SKM-1 treated with dmso at 0.1 percent for 144 hours (cell line): ENCODE data around the gene GNAT2.
A peak's percentile ranks its signal among the peaks of the same experiment; 100 is the strongest.

Source experiments
- DNase-seq: peaks from one replicate; lab custom pipeline; 2025; ENCODE audit not compliant: unreplicated experiment; lab: John Stamatoyannopoulos, UW

GNAT2 gene

DNA sequence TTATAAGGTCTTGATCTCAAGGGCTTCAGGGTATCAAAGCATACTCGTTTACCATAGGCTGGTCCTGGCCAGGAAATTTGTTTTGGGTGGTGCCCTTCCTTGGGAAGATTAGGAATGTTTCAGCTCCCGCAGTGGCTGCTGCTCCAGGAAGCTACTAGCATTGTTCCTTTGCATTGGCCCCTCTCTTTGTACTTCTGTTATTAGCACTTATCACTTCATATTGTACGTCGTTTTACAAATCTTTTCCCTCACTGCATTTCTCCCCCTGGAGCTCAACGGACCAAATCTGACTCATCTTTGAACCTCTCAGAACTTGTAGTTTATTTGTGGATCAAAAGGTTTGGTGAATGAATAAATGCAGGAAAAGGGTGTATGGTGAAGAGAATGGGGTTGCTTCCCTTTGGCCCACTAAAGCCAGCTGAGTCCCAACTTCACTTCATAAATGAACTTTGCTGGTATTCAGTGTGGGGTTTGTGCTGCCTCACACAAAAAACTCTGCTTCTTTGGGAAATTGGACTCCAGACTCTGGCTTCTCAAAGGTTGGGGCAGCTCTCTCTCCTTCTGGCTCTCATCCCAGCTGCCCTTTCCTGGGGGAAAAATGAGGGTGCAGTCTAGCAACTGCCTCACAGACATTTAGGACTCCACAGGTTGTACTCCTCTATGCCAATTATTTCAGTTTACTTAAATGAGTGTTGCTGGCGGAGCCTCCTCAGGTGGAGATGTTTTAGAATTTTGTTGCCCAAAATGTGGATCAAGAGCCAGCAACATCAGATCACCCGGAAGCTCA lies 5.9 kb downstream of the GNAT2 start:
- no peak for DNase-seq

DNA sequence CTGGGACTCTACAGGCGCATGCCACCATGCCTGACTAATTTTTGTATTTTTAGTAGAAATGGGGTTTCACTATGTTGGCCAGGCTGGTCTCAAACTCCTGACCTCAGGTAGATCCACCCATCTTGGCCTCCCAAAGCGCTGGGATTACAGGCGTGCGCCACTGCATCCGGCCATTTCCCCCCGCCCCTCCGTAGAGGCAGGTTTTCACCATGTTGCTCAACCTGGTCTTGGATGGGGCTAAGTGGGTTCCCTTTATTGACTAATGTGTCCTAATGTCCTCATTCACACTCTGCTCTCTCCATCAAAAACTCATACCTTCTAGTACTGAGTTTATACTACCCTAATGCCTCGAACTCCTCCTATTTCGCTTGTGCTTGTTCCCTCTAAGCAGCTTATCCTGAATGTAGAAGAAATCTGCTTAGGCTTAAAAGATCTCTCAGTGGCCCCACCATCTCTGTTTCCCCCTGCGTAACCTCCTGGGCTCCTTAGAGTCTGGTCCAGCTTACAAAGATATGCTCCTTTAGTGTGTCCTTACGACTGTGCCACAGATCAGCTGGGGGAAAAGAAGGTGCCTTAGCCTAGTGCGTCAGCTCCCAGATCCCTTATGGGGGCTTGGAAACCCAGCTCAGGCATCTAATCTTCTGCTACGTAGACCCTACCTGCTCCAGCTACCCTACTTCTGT lies 8.0 kb downstream of the GNAT2 start:
- no peak for DNase-seq

DNA sequence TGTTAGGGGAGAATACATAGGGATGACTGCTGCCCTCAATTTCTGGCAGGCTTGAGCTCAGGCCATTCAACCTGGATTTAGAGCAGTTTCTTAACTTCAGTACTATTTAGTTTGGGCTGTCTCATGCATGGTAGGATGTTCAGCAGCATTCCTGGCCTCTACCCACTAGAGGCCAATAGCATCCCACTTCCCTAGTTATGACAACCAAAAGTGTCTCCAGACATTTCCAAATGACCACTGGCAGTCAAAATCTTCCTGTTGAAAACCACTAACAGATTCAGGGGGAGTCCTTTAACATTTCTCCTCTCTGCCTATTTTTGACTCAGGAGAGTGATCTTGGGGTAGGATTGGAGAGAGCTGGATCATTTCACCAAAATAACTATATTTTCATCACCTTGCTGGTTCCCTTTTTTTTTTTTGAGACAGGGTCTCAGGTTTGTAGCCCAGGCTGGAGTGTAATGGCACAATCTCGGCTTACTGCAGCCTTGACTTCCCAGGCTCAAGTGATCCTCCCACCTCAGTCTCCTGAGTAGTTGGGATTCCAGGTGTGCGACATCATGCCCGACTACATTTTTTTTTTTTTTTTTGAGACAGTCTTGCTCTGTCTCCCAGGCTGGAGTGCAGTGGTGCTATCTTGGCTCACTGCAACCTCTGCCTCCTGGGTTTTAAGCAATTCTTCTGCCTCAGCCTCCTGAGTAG lies 8.7 kb downstream of the GNAT2 start:
- DNase-seq: no peak

DNA sequence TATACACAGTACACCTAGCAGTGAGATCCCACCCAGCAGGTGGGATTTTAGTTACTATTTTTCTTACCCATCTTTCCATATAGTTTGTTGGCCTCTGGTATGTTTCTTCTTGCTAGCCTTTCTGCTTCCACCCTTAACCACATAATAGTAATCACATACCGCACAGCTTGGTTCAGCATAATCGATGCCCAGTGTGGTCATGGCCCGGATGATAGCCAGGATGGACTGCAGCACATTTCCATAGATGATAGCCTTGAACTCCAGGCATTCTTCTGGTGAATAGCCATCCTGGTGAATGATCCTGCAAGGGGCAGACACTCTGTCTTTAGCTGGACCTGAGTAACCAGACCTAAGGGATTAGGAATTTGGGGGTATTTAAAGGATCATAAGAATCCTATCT lies 9.5 kb downstream of the GNAT2 start:
- DNase-seq: no peak

DNA sequence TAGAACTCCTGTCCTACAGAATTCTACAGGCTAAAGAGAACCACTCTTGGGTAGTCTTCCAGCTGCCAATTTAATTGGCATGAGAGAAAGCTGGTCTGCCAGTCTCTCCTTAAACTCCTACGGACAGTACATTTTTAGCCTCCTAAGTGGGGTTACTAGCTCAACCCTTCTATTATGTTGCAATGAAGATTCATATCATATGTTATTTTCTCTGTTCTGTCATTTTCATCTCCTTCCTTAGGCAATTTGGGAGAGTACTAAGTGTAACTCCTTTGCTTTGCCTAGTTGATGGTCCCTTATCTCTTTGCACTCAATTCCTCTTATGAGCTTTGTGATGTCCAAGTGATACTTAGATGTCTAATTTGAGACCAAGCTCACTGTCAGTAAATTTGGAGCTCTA lies 14.0 kb downstream of the GNAT2 start:
- DNase-seq: no peak

DNA sequence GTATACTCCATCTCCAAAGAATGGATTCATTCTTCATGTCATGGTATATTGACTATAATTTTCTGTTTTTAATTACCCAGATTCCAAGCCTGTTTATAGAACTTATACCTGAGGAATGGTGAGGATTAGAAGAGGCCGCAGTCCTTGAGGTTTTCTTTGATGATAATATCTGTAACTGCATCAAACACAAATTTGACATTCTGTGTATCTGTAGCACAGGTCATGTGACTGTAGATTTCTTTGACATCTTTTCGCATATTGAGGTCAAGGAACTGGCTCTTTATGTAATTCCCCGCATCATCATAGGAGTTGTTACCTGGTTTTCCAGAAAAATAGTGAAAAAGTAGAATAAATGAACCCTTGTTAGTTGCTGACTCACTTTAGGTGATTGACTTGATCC lies 16.2 kb downstream of the GNAT2 start:
- no peak for DNase-seq

DNA sequence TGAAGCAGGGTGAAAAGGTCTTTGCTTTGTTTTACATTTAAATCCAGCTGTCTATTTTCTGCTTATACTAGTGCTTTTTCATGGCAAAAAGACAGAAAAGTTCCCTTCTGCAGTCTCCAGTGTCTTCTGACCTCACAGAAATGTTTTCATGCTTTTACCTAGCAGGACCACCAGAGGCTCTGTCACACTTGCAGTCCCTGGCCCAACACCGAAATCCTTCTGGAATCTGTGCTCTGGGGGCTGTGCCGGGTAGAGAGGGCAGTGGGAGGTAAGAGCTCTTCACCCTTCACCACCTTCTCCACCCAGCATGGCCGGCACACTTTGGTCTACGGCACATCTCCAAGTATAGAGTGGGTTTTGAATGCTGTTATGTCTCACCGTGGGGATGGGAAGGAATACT lies 20.8 kb downstream of the GNAT2 start:
- DNase-seq: no peak

DNA sequence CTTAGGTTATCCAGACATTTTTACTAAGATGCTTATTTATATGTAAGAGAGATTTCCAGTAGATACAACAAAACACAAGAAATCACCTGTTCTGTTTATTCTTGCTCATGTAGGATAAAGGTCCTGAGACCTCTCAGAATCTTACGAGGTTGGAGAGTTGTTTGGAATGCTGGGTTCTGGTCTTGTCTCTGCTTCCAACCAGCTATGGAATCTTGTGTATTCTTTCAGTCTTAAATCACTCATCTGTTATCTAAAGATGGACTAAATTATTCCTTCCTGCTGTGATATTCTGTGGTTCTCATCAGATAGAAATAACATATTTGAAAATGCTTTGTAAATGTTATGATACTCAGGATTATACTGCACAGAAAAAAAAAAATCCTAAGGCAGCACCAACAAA lies 21.3 kb downstream of the GNAT2 start:
- DNase-seq: no peak

DNA sequence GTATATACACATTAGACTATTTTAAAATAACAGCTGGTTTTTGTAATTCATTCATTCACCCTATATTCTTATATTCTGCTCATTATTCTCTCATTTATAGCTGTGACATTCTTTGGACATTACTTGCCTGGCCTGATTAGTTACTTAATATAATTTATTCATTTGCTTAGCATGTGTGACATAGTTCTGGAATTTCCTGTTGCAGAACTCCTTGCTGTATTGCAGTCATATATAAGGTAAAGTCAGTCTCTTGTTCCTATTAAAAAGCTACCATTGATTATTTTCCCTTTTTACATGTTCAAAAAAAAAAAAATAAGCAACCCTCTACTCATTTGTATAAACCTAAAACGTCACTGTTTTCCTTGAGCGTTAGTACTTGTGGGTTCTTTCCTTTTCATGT lies 23.9 kb downstream of the GNAT2 start:
- no peak for DNase-seq

DNA sequence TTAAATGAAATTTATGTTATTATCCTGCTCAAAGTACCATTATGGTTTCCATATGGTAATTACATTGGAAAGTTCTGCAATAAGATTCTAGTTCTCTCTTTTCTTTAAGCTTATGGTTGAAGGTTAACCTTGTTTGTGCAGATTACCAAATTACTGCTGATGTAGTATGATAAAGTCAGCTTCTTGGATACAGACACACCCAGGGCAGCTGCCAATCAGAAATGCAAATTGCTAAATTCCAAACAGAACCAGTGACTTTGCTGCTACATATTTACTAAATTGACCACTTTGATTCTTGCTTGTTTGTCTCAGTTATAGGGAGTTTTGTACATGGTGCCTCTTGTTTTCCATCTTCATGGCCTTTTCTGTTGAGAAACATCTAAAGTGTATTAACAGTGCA lies 26.5 kb downstream of the GNAT2 start:
- no peak for DNase-seq

DNA sequence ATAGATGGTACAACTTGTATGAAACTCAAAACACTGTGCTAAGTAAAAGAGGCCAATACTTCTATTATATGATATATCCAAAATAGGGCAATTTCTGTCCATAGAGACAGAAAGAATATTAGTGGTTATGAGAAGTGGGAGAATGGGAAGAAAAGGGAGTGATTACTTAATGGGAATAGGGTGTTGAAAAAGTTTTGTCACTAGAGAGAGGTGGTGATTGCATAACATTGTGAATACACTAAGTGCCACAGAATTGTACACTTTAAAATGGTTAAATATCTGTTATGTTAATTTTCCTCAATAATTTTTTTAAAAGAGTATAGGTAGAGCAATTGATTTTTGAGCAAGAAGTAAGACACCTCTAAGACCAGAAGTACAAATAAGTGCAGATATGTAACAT lies 29.7 kb downstream of the GNAT2 start:
- DNase-seq: no peak

DNA sequence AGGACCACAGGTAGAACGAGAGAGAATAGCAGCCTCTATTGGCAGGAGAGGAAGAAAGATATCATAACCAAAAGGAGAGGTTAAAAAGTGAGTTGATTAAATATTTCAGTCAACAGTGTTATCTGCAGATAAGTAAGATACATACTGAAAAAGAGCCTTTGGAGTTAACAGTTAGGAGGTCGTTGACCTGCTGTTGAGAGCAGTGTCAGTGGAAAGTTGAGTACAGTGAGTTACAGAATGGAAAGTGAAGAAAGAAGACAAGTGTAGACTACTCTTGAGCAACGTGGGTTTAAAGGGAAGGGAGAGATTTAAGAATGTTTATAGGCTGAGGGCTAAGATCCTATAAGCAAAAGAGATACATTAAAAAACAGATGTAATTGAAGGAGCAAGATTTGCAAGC lies 30.2 kb downstream of the GNAT2 start:
- DNase-seq: no peak

DNA sequence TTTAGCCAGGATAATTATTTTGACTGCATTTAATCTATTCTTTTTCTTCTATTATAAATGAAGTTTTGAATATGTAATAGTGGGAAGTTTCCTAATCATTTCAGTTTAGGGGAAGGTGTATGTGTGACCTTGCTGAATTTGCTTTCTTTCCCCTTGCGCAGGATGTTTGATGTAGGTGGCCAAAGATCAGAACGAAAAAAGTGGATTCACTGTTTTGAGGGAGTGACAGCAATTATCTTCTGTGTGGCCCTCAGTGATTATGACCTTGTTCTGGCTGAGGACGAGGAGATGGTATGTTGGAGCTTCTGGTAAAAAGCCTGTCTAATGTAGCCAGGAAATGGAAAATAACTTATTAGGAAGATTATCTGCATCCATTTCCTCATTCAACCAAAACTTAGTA lies 33.4 kb downstream of the GNAT2 start:
- DNase-seq: no peak

DNA sequence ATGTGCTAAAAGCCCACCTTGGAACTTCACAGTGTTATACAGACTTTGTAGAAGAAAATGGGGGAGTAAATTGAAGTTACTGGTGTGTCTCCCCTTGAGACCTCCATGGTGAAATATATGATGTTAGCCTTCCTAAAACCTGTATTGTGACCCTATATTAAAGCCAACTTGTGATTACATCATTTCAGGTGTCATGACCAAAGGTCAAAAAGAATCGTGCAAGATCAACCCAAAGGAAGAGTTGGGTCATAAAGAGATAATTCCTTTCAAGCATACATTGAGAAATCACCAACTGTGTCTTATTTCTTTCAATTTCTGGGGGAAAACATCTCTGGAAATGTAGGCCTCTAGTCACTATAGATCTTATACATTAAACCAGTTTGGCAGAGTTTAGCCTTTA lies 34.6 kb downstream of the GNAT2 start:
- no peak for DNase-seq

DNA sequence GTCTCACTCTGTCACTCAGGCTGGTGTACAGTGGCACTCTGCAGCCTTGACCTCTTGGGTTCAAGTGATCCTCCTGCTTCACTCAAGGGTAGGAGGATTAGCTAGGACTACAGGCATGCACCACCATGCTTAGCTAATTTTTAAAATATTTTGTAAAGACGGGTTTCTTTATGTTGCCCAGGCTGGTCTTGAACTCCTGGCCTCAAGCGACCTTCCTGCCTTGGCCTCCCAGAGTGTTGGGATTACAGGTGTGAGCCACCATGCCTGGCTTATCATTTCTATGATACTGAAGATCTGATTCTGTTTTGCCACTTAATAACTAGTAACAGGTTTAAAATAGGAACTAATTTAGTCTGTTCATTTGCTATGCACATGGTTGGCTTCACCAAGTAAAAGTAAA lies 37.4 kb downstream of the GNAT2 start:
- DNase-seq: no peak

DNA sequence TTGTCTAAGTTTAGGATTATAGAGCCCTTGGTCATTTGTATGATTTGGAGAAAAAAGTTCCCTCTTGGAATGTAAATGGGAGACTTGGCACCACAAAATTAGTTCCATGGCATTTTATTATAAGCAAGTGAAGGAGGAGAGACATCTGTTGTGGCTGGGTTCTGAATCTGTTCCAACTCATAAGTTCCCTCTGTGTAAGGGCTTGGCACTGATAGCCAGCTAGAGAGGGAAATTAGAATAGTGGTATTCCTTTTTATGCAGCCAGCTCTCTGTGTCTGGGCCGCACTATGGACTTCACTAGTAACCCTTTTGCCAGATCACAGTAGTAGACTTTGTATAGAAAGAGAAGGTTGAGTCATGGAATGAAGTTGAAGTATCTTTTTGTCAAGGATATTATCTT lies 39.9 kb downstream of the GNAT2 start:
- DNase-seq: no peak

DNA sequence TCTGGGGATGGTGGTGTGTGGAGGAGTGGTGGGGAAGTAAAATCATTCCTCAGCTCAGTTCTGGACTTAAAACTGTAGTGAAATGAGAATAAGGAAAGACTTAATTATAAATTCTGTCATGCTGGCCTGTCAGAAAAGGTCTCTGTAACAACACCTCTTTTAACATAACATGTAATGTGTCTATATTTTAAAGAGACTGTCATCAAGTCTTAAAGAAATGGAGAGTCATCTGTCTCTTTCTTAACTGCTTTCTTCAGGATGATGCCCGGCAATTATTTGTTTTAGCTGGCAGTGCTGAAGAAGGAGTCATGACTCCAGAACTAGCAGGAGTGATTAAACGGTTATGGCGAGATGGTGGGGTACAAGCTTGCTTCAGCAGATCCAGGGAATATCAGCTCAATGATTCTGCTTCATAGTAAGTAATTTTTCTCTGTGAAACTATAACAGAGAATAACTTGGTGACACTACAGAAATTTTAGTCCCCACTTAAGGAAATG lies 40.4 kb downstream of the GNAT2 start:
- DNase-seq: no peak

DNA sequence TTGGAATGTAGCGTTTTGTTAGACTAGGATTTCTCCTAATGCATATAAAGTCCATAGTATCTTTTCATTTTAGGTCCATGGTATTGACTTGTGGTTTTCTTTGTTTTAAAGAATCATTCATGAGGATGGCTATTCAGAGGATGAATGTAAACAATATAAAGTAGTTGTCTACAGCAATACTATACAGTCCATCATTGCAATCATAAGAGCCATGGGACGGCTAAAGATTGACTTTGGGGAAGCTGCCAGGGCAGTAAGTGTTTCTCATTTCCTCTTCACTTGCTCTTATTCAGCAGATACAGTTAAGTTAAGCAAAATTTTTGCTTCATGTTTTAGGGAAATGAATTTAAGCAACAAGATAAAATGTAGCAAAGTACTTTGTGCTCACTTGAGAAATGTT lies 45.6 kb downstream of the GNAT2 start:
- peak; percentile 40 for DNase-seq

DNA sequence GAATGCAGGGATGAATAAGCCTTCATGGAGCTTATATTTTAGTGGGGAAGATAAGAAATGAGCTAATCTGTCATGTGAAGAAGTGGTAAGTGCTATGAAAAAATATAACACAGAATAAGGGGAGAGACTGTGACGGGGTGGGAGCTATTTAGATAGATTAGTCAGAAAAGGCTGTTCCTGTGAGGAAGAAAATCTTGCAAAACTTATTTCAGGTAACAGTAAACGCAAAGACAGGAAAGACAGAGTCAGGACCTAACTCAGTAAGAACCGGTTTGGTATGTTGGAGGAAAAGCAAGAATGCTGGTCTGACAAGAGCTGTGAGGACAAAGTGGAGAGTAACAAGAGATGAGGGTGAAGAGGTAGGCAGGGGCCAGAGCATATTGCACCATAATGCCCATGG lies 49.0 kb downstream of the GNAT2 start:
- no peak for DNase-seq

DNA sequence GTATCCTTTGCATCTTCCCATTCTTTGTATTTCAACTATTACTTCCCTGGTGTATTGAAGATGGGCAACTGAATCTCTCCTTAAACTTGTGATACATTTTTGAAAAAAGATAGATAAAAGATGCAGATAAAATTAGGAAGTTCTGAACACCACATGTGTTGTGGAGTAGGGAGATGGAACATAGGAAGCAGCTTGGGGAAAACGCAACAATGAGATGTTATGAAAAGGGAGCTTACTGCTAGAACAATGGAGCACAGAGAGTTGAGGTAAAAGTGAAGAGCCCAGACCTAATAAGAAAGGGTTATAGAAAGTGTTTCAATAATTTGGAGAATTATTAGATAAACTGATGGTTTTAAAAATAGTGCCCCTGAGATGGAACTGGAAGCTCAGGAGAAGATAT lies 50.1 kb downstream of the GNAT2 start:
- DNase-seq: no peak

DNA sequence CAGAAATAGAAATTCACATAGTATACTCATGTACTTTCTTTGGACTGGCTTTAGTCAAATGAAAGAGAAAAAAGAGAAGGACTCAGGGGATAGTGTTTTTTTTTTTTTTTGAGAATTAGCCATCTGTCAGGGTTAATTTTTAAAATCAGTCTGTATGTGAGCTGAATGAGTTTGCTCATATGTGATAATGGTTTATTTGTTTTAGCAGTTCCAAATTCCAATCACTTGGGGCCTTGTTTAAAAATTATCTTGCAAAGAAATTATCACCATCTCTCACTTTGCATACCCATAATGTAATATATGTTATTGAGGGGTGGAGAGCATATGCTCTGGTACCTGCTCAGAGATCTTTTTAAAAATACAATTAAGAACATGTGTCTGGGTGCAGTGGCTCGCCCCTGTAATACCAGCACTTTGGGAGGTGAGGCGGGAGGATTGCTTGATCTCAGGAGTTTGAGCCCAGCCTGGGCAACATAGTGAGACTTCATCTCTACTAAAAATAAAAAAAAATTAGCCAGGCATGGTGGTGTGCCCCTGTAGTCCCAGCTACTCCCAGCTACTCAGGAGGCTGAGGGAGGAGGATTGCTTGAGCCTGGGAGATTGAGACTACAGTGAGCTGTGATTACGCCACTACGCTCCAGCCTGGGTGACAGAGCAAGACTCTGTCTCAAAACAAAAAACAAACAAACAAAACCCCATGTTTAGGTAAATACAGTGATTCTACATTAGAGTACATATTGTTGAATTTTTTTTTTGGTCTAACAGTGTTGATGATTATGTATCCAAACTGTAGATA lies 51.3 kb downstream of the GNAT2 start:
- DNase-seq: no peak
